ENCODE measurements around the gene CTNNBL1. TPM values are rescaled to one million over a fixed set of nuclear protein-coding genes. Genes with fewer than 3 reads are reported as not detected.

The CTNNBL1 gene
- total and polyA plus RNA-seq, 2 donors: 46.5 to 61.9 TPM

DNA sequence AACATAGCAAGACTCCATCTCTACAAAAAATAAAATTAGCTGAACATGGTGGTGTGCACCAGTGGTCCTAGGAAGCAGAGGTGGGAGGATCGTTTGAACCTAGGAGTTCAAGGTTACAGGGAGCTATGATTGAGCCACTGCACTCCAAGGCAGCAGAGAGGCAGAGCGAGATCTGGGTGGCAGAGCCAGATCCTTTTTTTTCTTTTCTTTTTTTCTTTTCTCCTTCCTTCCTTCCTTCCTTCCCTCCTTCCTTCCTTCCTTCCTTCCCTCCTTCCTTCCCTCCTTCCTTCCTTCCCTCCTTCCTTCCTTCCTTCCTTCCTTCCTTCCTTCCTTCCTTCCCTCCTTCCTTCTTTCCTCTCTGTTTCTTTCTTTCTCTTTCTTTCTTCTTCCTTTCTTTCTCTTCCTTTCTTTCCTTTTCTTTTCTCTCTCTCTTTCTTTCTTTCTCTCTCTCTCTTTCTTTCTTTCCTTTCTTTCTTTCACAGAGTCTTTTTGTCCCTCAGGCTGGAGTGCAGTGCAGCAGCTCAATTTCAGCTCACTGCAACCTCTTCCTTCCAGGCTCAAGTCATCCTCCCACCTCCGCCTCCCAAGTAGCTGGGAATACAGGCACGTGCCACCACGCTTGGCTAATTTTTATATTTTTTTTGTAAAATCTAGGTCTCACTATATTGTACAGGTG is 199.9 kb downstream of the CTNNBL1 start:
- WGBS: 93% methylated on average over 5 of the region's 5 CpGs
- no peaks in the 10 kb centered on the region for H3K9me3 ChIP-seq (ENCODE audit: control insufficient read depth in 2 of 2, insufficient read depth in 1 of 2, low read length in 1 of 2)
- DNase-seq (ENCODE audit: low read depth in 6 of 9, low spot score in 9 of 9): no peak
- no peak overlapping the region for H3K4me3 ChIP-seq (ENCODE audit: low read length in 2 of 2)
- H3K27ac ChIP-seq (ENCODE audit: low read depth in 1 of 2, low read length in 1 of 2): no peak overlapping the region
- no peaks in the 10 kb centered on the region for H3K4me1 ChIP-seq (ENCODE audit: control insufficient read depth in 2 of 2, insufficient read depth in 2 of 2, low read length in 2 of 2)
- no peaks in the 10 kb centered on the region for H3K36me3 ChIP-seq (ENCODE audit: control insufficient read depth in 2 of 2, insufficient read depth in 2 of 2, low read length in 1 of 2)
- H3K27me3 ChIP-seq (ENCODE audit: control insufficient read depth in 2 of 2, insufficient read depth in 1 of 2, low read length in 1 of 2): peaks cover 0 to 5% of the 10 kb centered on the region in 2 donors

DNA sequence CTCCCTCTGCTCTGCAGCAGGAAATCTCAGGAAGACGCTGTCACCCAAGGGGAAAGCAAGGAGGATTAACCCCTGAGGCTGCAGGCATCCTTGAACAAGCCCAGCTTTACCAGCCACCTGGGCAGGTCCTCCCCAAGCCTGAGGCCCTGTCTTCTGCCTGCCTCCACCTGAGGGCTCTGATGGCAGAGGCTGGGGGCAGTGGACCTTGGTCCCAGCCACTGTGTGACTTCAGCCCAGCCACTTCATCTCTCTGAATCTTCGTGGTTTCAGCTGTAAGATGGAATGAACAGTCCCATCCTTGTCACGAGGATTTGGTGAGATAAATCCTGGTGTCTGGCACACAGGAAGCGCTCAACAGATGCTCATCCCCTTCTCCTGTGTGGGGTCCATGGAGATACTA is 200.6 kb downstream of the CTNNBL1 start:
- no peaks in the 10 kb centered on the region for H3K36me3 ChIP-seq (ENCODE audit: control insufficient read depth in 2 of 2, insufficient read depth in 2 of 2, low read length in 1 of 2)
- no peaks in the 10 kb centered on the region for H3K9me3 ChIP-seq (ENCODE audit: control insufficient read depth in 2 of 2, insufficient read depth in 1 of 2, low read length in 1 of 2)
- DNase-seq (ENCODE audit: low read depth in 6 of 9, low spot score in 9 of 9): no peak
- H3K27ac ChIP-seq (ENCODE audit: low read depth in 1 of 2, low read length in 1 of 2): no peak overlapping the region
- H3K4me1 ChIP-seq (ENCODE audit: control insufficient read depth in 2 of 2, insufficient read depth in 2 of 2, low read length in 2 of 2): no peaks in the 10 kb centered on the region
- no peak overlapping the region for H3K4me3 ChIP-seq (ENCODE audit: low read length in 2 of 2)
- 87% methylated on average over 4 of the region's 4 CpGs for WGBS
- H3K27me3 ChIP-seq (ENCODE audit: control insufficient read depth in 2 of 2, insufficient read depth in 1 of 2, low read length in 1 of 2): peaks cover 0 to 5% of the 10 kb centered on the region in 2 donors

DNA sequence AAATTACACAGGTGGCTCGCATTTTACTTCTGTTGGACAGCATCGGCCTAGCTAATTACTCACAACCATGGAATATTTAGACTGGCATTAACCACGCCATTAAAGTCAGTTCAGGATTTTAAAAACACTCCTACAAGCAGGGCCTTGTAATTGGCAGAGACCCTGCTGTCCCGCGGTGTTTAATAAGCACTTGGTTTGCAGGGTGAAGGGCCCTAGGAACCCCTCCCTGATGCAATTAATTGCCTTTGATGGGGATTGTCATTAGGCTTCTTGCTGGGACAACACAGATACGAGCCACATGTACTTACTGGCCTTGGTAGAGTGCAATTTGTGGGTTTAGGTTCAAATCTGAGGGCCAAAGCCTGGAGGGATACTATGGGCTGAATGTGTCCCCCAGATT is 201.3 kb downstream of the CTNNBL1 start:
- H3K27me3 ChIP-seq (ENCODE audit: control insufficient read depth in 2 of 2, insufficient read depth in 1 of 2, low read length in 1 of 2): peaks cover 0 to 7% of the 10 kb centered on the region in 2 donors
- no peak overlapping the region for H3K27ac ChIP-seq (ENCODE audit: low read depth in 1 of 2, low read length in 1 of 2)
- H3K4me1 ChIP-seq (ENCODE audit: control insufficient read depth in 2 of 2, insufficient read depth in 2 of 2, low read length in 2 of 2): no peaks in the 10 kb centered on the region
- H3K36me3 ChIP-seq (ENCODE audit: control insufficient read depth in 2 of 2, insufficient read depth in 2 of 2, low read length in 1 of 2): no peaks in the 10 kb centered on the region
- H3K4me3 ChIP-seq (ENCODE audit: low read length in 2 of 2): no peak overlapping the region
- DNase-seq (ENCODE audit: low read depth in 6 of 9, low spot score in 9 of 9): no peak
- 93% methylated on average over 6 of the region's 6 CpGs for WGBS
- no peaks in the 10 kb centered on the region for H3K9me3 ChIP-seq (ENCODE audit: control insufficient read depth in 2 of 2, insufficient read depth in 1 of 2, low read length in 1 of 2)

DNA sequence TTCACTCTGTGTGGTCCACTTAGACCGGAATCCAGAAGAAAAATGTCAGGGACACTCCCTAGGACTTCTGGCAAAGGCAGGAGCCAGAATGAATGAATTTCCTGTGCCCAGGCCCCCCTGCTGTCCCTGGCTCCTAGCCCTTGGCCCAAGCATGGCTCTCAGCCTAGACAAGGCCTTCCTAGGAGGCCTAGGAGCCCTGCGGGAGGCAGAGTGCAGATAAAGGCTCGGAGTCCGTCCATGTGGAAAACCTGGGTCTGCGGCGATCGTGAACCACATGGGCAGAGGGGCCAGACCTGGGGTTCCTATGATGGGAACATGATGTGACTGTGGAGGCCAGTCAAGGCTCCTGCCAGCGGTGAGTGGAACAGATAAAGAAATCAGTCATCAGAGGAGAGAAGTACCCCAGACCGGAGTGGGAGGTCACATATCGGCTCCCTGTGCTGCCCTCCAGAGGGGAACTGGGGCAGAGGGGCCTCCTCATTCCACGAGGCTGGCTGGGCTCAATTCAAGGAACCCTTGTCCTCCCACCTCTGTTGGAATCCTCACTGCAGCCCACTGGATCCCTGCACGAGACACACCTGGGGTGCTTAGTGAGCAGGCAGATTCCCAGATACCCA is 203.2 kb downstream of the CTNNBL1 start:
- 78% methylated on average over 12 of the region's 12 CpGs for WGBS
- H3K4me1 ChIP-seq (ENCODE audit: control insufficient read depth in 2 of 2, insufficient read depth in 2 of 2, low read length in 2 of 2): no peaks in the 10 kb centered on the region
- DNase-seq (ENCODE audit: low read depth in 6 of 9, low spot score in 9 of 9): no peak
- H3K27me3 ChIP-seq (ENCODE audit: control insufficient read depth in 2 of 2, insufficient read depth in 1 of 2, low read length in 1 of 2): peaks cover 6 to 24% of the 10 kb centered on the region in 2 donors
- H3K27ac ChIP-seq (ENCODE audit: low read depth in 1 of 2, low read length in 1 of 2): no peak overlapping the region
- no peak overlapping the region for H3K4me3 ChIP-seq (ENCODE audit: low read length in 2 of 2)
- H3K9me3 ChIP-seq (ENCODE audit: control insufficient read depth in 2 of 2, insufficient read depth in 1 of 2, low read length in 1 of 2): no peaks in the 10 kb centered on the region
- H3K36me3 ChIP-seq (ENCODE audit: control insufficient read depth in 2 of 2, insufficient read depth in 2 of 2, low read length in 1 of 2): no peaks in the 10 kb centered on the region

DNA sequence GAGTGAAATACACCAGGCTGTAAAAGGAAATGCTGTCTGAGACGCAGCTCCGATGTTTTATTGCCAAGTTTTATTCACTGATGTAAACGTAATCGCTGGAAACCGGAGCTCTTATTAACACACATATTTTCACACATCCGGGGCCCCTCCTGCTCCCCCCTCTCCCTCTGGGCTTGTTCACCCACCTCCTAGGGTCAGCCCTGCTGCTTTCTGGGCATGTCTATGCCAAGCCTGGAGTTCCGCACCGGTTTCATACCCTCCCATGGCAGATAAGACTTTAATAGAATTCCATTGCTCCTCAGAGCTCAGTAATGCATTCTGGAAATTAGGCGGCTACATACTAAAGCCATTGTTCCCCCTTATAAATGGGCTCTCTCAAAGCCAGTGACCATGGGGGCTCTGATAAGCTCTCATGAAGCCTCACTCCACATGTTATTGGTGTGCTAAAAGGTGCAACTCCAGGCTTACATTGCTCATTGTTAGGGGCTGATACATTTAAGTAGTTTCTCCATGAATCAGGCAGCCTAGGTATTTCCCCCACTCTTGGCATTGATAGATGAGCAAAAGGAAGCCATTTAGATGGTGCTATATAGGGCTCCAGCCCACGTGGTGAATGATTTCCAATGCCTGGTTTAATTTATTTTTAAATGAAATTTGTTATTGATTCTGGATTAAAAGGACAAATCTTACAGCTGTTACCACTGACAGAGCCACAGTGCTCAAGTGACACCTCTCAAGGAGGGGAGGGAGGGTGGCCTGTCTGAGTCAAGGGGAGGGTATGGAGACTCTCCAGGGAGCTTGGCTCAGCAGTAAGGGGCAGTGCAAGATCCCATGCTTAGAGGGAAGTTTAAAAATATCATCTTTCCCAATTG is 204.6 kb downstream of the CTNNBL1 start:
- Histone ChIP-seq H3K4me1 (ENCODE audit: control insufficient read depth in 2 of 2, insufficient read depth in 2 of 2, low read length in 2 of 2) (no peaks in the 10 kb centered on the region), H3K4me3 (ENCODE audit: low read length in 2 of 2) (no peak overlapping the region), H3K36me3 (ENCODE audit: control insufficient read depth in 2 of 2, insufficient read depth in 2 of 2, low read length in 1 of 2) (no peaks in the 10 kb centered on the region), H3K27me3 (ENCODE audit: control insufficient read depth in 2 of 2, insufficient read depth in 1 of 2, low read length in 1 of 2) (peaks cover 20 to 37% of the 10 kb centered on the region in 2 donors), H3K27ac (ENCODE audit: low read depth in 1 of 2, low read length in 1 of 2) (no peak overlapping the region), H3K9me3 (ENCODE audit: control insufficient read depth in 2 of 2, insufficient read depth in 1 of 2, low read length in 1 of 2) (no peaks in the 10 kb centered on the region)
- WGBS: 84% methylated on average over 10 of the region's 10 CpGs
- DNase-seq (ENCODE audit: low read depth in 6 of 9, low spot score in 9 of 9): no peak

DNA sequence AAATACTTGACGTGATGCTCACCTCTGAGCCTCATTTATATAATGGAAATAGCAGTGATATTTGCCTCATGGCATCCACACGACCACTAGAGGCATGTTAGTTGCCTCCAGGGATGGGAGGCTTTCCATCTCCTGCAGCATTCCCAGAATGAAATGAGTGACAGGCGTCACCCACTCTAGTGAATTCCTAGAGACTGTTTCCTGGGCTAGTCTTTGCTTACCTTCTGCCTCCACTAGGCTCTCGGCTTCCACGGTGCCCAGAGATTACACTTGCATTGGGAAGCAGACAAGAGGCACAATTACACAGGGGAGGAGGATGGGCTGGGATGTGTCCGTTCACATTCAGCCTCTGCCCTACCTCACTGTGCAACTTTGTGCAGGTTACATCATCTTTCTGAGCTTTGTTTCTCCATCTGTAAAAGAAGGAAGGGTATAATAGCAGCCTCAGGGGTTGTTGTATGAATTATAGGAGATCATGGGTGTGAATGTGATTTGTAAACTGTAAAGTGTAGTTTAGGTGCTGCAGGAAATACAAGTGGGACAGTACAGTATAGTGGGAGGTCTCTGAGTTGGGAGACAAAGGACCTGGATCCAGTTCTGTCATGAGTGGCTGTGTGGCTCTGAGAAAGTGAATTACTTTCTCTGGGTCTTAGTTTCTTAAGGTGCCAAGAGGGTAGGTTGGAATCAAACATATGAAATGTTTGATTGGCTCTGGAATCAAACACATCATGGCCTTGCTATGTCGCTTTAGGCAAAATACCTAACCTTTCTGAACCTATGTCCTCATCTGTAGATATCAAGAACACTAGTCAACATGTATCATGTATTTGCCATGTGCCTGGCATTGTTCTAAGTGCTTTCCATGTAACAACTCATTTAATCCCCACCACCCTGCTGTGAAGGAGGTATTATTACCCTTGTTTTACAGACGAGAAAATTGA is 205.5 kb downstream of the CTNNBL1 start:
- H3K27me3 ChIP-seq (ENCODE audit: control insufficient read depth in 2 of 2, insufficient read depth in 1 of 2, low read length in 1 of 2): peaks cover 29 to 46% of the 10 kb centered on the region in 2 donors
- no peak for DNase-seq (ENCODE audit: low read depth in 6 of 9, low spot score in 9 of 9)
- no peak overlapping the region for H3K4me3 ChIP-seq (ENCODE audit: low read length in 2 of 2)
- 69% methylated on average over 8 of the region's 8 CpGs for WGBS
- H3K36me3 ChIP-seq (ENCODE audit: control insufficient read depth in 2 of 2, insufficient read depth in 2 of 2, low read length in 1 of 2): no peaks in the 10 kb centered on the region
- no peaks in the 10 kb centered on the region for H3K4me1 ChIP-seq (ENCODE audit: control insufficient read depth in 2 of 2, insufficient read depth in 2 of 2, low read length in 2 of 2)
- H3K27ac ChIP-seq (ENCODE audit: low read depth in 1 of 2, low read length in 1 of 2): no peak overlapping the region
- H3K9me3 ChIP-seq (ENCODE audit: control insufficient read depth in 2 of 2, insufficient read depth in 1 of 2, low read length in 1 of 2): no peaks in the 10 kb centered on the region

DNA sequence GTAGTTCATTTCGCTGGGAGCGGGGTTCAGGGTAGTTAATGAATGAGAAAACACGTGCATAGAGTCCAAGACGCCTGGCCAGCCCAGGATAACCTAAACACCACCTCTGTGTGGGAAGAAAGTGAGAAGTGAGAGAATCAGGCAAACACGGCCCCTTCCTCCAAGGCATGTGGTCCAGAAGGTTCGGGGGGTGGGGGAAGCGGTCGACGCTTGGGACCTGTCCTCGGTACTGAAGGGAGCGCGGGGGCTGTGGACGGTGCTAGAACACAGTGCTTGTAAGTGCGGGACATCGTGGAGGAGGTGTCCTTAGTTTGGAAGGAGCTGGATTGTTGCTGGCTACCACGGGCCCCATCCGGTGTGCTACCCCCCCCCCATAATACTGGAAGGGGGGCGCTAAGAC is 207.4 kb downstream of the CTNNBL1 start:
- 26% methylated on average over 18 of the region's 18 CpGs for WGBS
- Histone ChIP-seq H3K27me3 (ENCODE audit: control insufficient read depth in 2 of 2, insufficient read depth in 1 of 2, low read length in 1 of 2) (peaks cover 32 to 64% of the 10 kb centered on the region in 2 donors), H3K36me3 (ENCODE audit: control insufficient read depth in 2 of 2, insufficient read depth in 2 of 2, low read length in 1 of 2) (no peaks in the 10 kb centered on the region), H3K9me3 (ENCODE audit: control insufficient read depth in 2 of 2, insufficient read depth in 1 of 2, low read length in 1 of 2) (no peaks in the 10 kb centered on the region), H3K4me3 (ENCODE audit: low read length in 2 of 2) (no peak overlapping the region), H3K27ac (ENCODE audit: low read depth in 1 of 2, low read length in 1 of 2) (no peak overlapping the region), H3K4me1 (ENCODE audit: control insufficient read depth in 2 of 2, insufficient read depth in 2 of 2, low read length in 2 of 2) (no peaks in the 10 kb centered on the region)
- no peak for DNase-seq (ENCODE audit: low read depth in 6 of 9, low spot score in 9 of 9)

DNA sequence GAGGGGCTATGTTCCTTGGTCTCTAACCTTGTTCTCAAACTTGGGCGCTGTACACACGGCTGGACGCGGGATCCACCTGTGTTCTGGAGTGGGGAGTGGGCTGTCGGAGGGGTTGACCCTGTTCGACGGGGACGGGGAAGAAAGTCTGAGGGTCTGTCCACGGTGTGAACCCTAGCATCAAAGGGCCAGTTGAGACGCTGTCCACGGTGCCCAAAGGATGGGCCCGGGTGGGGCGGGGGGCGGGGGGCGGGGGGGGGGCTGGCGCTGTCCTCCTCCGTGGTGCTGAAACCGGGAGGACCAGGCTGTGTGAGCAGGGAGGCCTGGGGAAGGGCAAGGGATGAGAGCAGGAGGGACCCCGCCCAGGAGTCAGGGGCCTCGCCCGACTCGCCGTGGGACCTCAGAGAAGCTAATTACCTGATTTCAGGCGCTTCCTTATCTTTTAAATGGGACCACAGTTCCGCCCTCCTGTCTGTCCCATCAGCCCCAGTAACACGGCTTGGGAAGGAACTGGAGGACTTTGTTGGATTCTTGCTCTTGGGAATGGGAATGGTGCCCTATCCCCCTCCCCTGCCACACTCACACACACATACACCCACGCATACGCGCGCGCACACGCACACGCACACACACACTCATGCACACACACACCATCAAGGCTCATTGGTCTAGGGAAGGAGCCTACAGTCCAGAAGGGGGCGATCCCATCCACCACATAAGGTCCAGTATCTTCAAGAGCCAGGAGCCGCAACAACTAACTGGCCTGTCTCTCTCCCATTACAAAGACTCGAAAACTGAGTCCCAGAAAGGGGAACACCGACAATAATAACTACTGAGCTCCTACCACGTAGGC is 208.0 kb downstream of the CTNNBL1 start:
- no peak overlapping the region for H3K4me3 ChIP-seq (ENCODE audit: low read length in 2 of 2)
- no peak overlapping the region for H3K27ac ChIP-seq (ENCODE audit: low read depth in 1 of 2, low read length in 1 of 2)
- DNase-seq (ENCODE audit: low read depth in 6 of 9, low spot score in 9 of 9): no peak
- H3K36me3 ChIP-seq (ENCODE audit: control insufficient read depth in 2 of 2, insufficient read depth in 2 of 2, low read length in 1 of 2): no peaks in the 10 kb centered on the region
- no peaks in the 10 kb centered on the region for H3K9me3 ChIP-seq (ENCODE audit: control insufficient read depth in 2 of 2, insufficient read depth in 1 of 2, low read length in 1 of 2)
- WGBS: 21% methylated on average over 38 of the region's 38 CpGs
- H3K27me3 ChIP-seq (ENCODE audit: control insufficient read depth in 2 of 2, insufficient read depth in 1 of 2, low read length in 1 of 2): peaks cover 32 to 70% of the 10 kb centered on the region in 2 donors
- H3K4me1 ChIP-seq (ENCODE audit: control insufficient read depth in 2 of 2, insufficient read depth in 2 of 2, low read length in 2 of 2): no peaks in the 10 kb centered on the region
